ENCODE data around the gene CCND1.
"Not testable (repeated sequence)": the region's sequence is repeated elsewhere in the genome, so short reads cannot be mapped to it uniquely, and the experiment has no call there.

Gene CCND1

GRCh38 chr11:69669486-69669885, 28.5 kb downstream of the CCND1 start:
- DNase-seq, result no peak

GRCh38 chr11:69670158-69670845, 29.3 kb downstream of the CCND1 start:
- peak; percentile 74 for DNase-seq

GRCh38 chr11:69671734-69672465, 30.9 kb downstream of the CCND1 start:
- no peak for DNase-seq

GRCh38 chr11:69674267-69674885, 33.4 kb downstream of the CCND1 start:
- DNase-seq, result no peak

GRCh38 chr11:69674886-69675714, 34.1 kb downstream of the CCND1 start, which contains the start of gene LTO1:
LTO1 (minus strand) TSS chr11:69675353; CDS start chr11:69675239, 114 bp downstream.
- peak; percentile 90 for DNase-seq

- DNase-seq, result no peak
Observed at GRCh38 chr11:69677749-69678148, 36.8 kb downstream of the CCND1 start.

- no peak for DNase-seq
Observed at GRCh38 chr11:69680688-69681087, 39.7 kb downstream of the CCND1 start.

GRCh38 chr11:69682221-69682620, 41.3 kb downstream of the CCND1 start:
- DNase-seq, result no peak

GRCh38 chr11:69682681-69683326, 41.8 kb downstream of the CCND1 start:
- no peak for DNase-seq

- DNase-seq, result no peak
Observed at GRCh38 chr11:69683764-69684333, 42.9 kb downstream of the CCND1 start.

- no peak for DNase-seq
Observed at GRCh38 chr11:69684651-69685050, 43.7 kb downstream of the CCND1 start.

GRCh38 chr11:69685348-69685747, 44.4 kb downstream of the CCND1 start:
- DNase-seq, result no peak

GRCh38 chr11:69686452-69686851, 45.5 kb downstream of the CCND1 start:
- no peak for DNase-seq

- no peak for DNase-seq
Observed at GRCh38 chr11:69686856-69687255, 45.9 kb downstream of the CCND1 start.

- not testable (repeated sequence) for DNase-seq
Observed at GRCh38 chr11:69687969-69688771, 47.2 kb downstream of the CCND1 start.

- DNase-seq, result no peak
Observed at GRCh38 chr11:69689484-69690319, 48.7 kb downstream of the CCND1 start.

GRCh38 chr11:69691463-69691862, 50.5 kb downstream of the CCND1 start:
- no peak for DNase-seq

- DNase-seq, result no peak
Observed at GRCh38 chr11:69692422-69692821, 51.5 kb downstream of the CCND1 start.

- DNase-seq, result peak; percentile 24
Observed at GRCh38 chr11:69694781-69695180, 53.8 kb downstream of the CCND1 start.

GRCh38 chr11:69695581-69695980, 54.6 kb downstream of the CCND1 start:
- DNase-seq, result no peak

All from NCI-H1092 (cell line).